Mesothelial cell of epicardium (in vitro differentiated cells): ENCODE data around the gene DBF4. TPM values are rescaled to one million over a fixed set of nuclear protein-coding genes. Genes with fewer than 3 reads are reported as not detected.
"Not testable (repeated sequence)": the region's sequence is repeated elsewhere in the genome, so short reads cannot be mapped to it uniquely, and the experiment has no call there.

Experiments
- DNase-seq, 2 experiments: peaks; one replicate each; pipeline ENCODE4 v3.0.0; 2021; ENCODE audit warnings: low spot score in 2 of 2; ENCODE audit not compliant: unreplicated experiment in 2 of 2
- H3K27ac Mint-ChIP-seq: 2 replicates; pipeline ENCODE4 v1.8.0; 2021; ENCODE audit warnings: mixed read lengths
- H3K27me3 Mint-ChIP-seq: 2 replicates; pipeline ENCODE4 v1.8.0; 2021; ENCODE audit warnings: low read depth, mixed read lengths
- H3K36me3 Mint-ChIP-seq: 2 replicates; pipeline ENCODE4 v1.8.0; 2021; ENCODE audit warnings: mixed read lengths
- H3K4me1 Mint-ChIP-seq: 2 replicates; pipeline ENCODE4 v1.8.0; 2021; ENCODE audit warnings: mixed read lengths
- H3K4me3 Mint-ChIP-seq: 2 replicates; pipeline ENCODE4 v1.8.0; 2021; ENCODE audit warnings: mild to moderate bottlenecking, moderate library complexity, mixed read lengths
- H3K9me3 Mint-ChIP-seq: 2 replicates; pipeline ENCODE4 v1.8.0; 2021; ENCODE audit warnings: mixed read lengths
- CTCF ChIP-seq: fragments of 200-600 bp; sonication (generic); IDR thresholded peaks from one replicate; pipeline ENCODE4 v1.5.0; 2021; ENCODE audit warnings: antibody characterized with exemption; ENCODE audit not compliant: unreplicated experiment
- total RNA-seq: library from RNA; stranded (reverse); gene quantifications from 3 replicates; pipeline ENCODE4 v1.2.1, GENCODE V29; 2021

Gene DBF4
- total RNA-seq, 1 donor from 2014 or later: 21.2 TPM

GRCh38 chr7:87920578-87920977 lies 44.3 kb downstream of the DBF4 start:
- peaks cover 4% of the 10 kb centered on the region for H3K4me1 Mint-ChIP-seq
- no peaks in the 10 kb centered on the region for H3K27me3 Mint-ChIP-seq
- no peak overlapping the region for H3K4me3 Mint-ChIP-seq
- H3K27ac Mint-ChIP-seq: no peak overlapping the region
- H3K36me3 Mint-ChIP-seq: no peaks in the 10 kb centered on the region
- peaks cover 4% of the 10 kb centered on the region for H3K9me3 Mint-ChIP-seq
- TF ChIP-seq CTCF: no peak
- no peak for DNase-seq

- not testable (repeated sequence) for H3K4me3 Mint-ChIP-seq, H3K36me3 Mint-ChIP-seq, DNase-seq, H3K9me3 Mint-ChIP-seq, H3K27me3 Mint-ChIP-seq, H3K4me1 Mint-ChIP-seq, H3K27ac Mint-ChIP-seq
Measured at GRCh38 chr7:87922759-87923395, 46.6 kb downstream of the DBF4 start.

GRCh38 chr7:87926581-87927461 lies 50.5 kb downstream of the DBF4 start:
- no peak for DNase-seq
- H3K4me1 Mint-ChIP-seq: no peaks in the 10 kb centered on the region

GRCh38 chr7:87933605-87933952 lies 57.3 kb downstream of the DBF4 start:
- Mint-ChIP-seq H3K36me3 (no peaks in the 10 kb centered on the region), H3K9me3 (peaks cover 8% of the 10 kb centered on the region), H3K4me1 (peaks cover 10% of the 10 kb centered on the region), H3K4me3 (peak overlapping the region; percentile 89), H3K27ac (no peak overlapping the region), H3K27me3 (peaks cover 47% of the 10 kb centered on the region)
- TF ChIP-seq CTCF: no peak
- DNase-seq: no peak

More at GRCh38 chr7:87926581-87927461, 50.5 kb downstream of the DBF4 start:
- H3K9me3 Mint-ChIP-seq: peaks cover 4% of the 10 kb centered on the region
- no peak overlapping the region for H3K27ac Mint-ChIP-seq
- no peak overlapping the region for H3K4me3 Mint-ChIP-seq
- TF ChIP-seq CTCF: no peak
- peaks cover 20% of the 10 kb centered on the region for H3K27me3 Mint-ChIP-seq
- H3K36me3 Mint-ChIP-seq: no peaks in the 10 kb centered on the region

- Mint-ChIP-seq H3K9me3 (peaks cover 4% of the 10 kb centered on the region), H3K36me3 (no peaks in the 10 kb centered on the region), H3K4me1 (peaks cover 10% of the 10 kb centered on the region), H3K4me3 (peak within 1 kb of the TSS; percentile 89), H3K27ac (no peak within 1 kb of the TSS), H3K27me3 (peaks cover 47% of the 10 kb centered on the region)
- no peak for TF ChIP-seq CTCF
- DNase-seq: peak; percentile 50 to 82
Measured at GRCh38 chr7:87933953-87934698, 57.8 kb downstream of the DBF4 start, which contains the start of gene ADAM22. ADAM22 (plus strand) TSS chr7:87934251; CDS start chr7:87934466, 215 bp downstream.
